GM10266 (cell line): ENCODE measurements around the gene CGNL1.

Experiments
- DNase-seq: peaks from one replicate; pipeline ENCODE4 v3.0.0; 2012; ENCODE audit errors: extremely low spot score
- CTCF ChIP-seq: IDR thresholded peaks from 2 replicates; pipeline ENCODE4 v1.5.1; 2012; ENCODE audit warnings: mild to moderate bottlenecking, low read depth; ENCODE audit not compliant: control insufficient read depth, insufficient read depth; ENCODE audit errors: missing control alignments

The CGNL1 gene

GRCh38 chr15:57395292-57395691 lies 19.0 kb downstream of the CGNL1 start:
- TF ChIP-seq CTCF: no peak
- no peak for DNase-seq

GRCh38 chr15:57398336-57398735 lies 22.0 kb downstream of the CGNL1 start:
- no peak for DNase-seq
- TF ChIP-seq CTCF: no peak

- no peak for DNase-seq
- no peak for TF ChIP-seq CTCF
These were observed 25.2 kb downstream of the CGNL1 start for GRCh38 chr15:57401546-57401945.

GRCh38 chr15:57403017-57403416 lies 26.7 kb downstream of the CGNL1 start:
- no peak for TF ChIP-seq CTCF
- no peak for DNase-seq

- no peak for TF ChIP-seq CTCF
- no peak for DNase-seq
These were observed 27.4 kb downstream of the CGNL1 start for GRCh38 chr15:57403566-57404325.

- TF ChIP-seq CTCF: no peak
- no peak for DNase-seq
These were observed 28.8 kb downstream of the CGNL1 start for GRCh38 chr15:57405133-57405532.

- no peak for TF ChIP-seq CTCF
- no peak for DNase-seq
These were observed 29.9 kb downstream of the CGNL1 start for GRCh38 chr15:57406062-57406772.
